Measurements from ENCODE around the gene JMJD7.

Gene JMJD7

GRCh38 chr15:41819455-41820050 is 8.3 kb upstream of the JMJD7 start:
- H3K4me3 ChIP-seq (ENCODE audit: control insufficient read depth, low read depth, low read length), result no peak overlapping the region
- DNase-seq (ENCODE audit: low read depth), result peak; percentile 12
- no peak for TF ChIP-seq CTCF (conservative IDR thresholded peaks at IDR 0.05; ENCODE audit: control insufficient read depth, insufficient read depth, low read depth, low read length)

GRCh38 chr15:41820791-41821423 is 7.0 kb upstream of the JMJD7 start:
- DNase-seq (ENCODE audit: low read depth), result no peak
- no peak for TF ChIP-seq CTCF (conservative IDR thresholded peaks at IDR 0.05; ENCODE audit: control insufficient read depth, insufficient read depth, low read depth, low read length)
- no peak overlapping the region for H3K4me3 ChIP-seq (ENCODE audit: control insufficient read depth, low read depth, low read length)

GRCh38 chr15:41821831-41822230 is 6.1 kb upstream of the JMJD7 start:
- no peak for DNase-seq (ENCODE audit: low read depth)
- no peak overlapping the region for H3K4me3 ChIP-seq (ENCODE audit: control insufficient read depth, low read depth, low read length)
- TF ChIP-seq CTCF (conservative IDR thresholded peaks at IDR 0.05; ENCODE audit: control insufficient read depth, insufficient read depth, low read depth, low read length), result no peak

GRCh38 chr15:41822471-41822870 is 5.4 kb upstream of the JMJD7 start:
- no peak for TF ChIP-seq CTCF (conservative IDR thresholded peaks at IDR 0.05; ENCODE audit: control insufficient read depth, insufficient read depth, low read depth, low read length)
- no peak overlapping the region for H3K4me3 ChIP-seq (ENCODE audit: control insufficient read depth, low read depth, low read length)
- DNase-seq (ENCODE audit: low read depth), result no peak

GRCh38 chr15:41822957-41823356 is 4.9 kb upstream of the JMJD7 start:
- DNase-seq (ENCODE audit: low read depth), result no peak
- TF ChIP-seq CTCF (conservative IDR thresholded peaks at IDR 0.05; ENCODE audit: control insufficient read depth, insufficient read depth, low read depth, low read length), result no peak
- H3K4me3 ChIP-seq (ENCODE audit: control insufficient read depth, low read depth, low read length), result no peak overlapping the region

- DNase-seq (ENCODE audit: low read depth), result no peak
- TF ChIP-seq CTCF (conservative IDR thresholded peaks at IDR 0.05; ENCODE audit: control insufficient read depth, insufficient read depth, low read depth, low read length), result no peak
- no peak overlapping the region for H3K4me3 ChIP-seq (ENCODE audit: control insufficient read depth, low read depth, low read length)
Measured at GRCh38 chr15:41823502-41823901, 4.4 kb upstream of the JMJD7 start.
